ACHN (cell line): ENCODE results near the gene CLK2.
"Not testable (repeated sequence)": the region's sequence is repeated elsewhere in the genome, so short reads cannot be mapped to it uniquely, and the experiment has no call there.

ENCODE experiments used
- DNase-seq: peaks from one replicate; pipeline ENCODE4 v3.0.0-alpha.2; 2015
- in situ Hi-C: cut with HindIII; loops from 2 replicates; pipeline ENCODE4 v1.10.0; 2017; ENCODE audit warnings: low sequenced_read_pairs, low pct_ligation_motif_present, low pct_unique_long_range_greater_than_20kb

The CLK2 gene

GRCh38 chr1:155300553-155301329 is 27.4 kb upstream of the CLK2 start:
- no peak for DNase-seq
- in situ Hi-C loops: no loop called here

- in situ Hi-C loops: no loop called here
- no peak for DNase-seq
These were observed 26.7 kb upstream of the CLK2 start for GRCh38 chr1:155300024-155300423.

GRCh38 chr1:155297384-155297783 is 24.1 kb upstream of the CLK2 start:
- in situ Hi-C loops: no loop called here

DNA sequence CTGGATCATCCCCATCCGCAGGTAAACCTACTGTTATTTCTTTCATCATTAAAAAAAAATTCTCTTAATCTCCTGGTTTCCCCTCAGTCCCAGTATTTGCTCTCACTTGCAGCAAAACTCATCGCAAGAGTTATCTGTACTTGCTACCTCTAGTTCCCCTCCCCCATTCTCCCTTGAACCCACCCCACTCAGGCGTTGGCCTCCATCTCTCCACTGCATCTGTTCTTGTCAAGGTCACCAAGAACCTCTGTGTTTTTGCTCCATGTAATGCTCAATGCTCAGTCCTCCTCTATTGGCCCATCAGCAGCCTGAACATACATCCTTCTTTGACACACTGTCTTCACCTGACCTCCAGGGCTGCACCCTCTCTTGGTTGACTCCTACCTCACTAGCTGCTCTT is 23.4 kb upstream of the CLK2 start:
- in situ Hi-C loops: no loop called here

More at GRCh38 chr1:155297384-155297783, 24.1 kb upstream of the CLK2 start:
- no peak for DNase-seq

DNA sequence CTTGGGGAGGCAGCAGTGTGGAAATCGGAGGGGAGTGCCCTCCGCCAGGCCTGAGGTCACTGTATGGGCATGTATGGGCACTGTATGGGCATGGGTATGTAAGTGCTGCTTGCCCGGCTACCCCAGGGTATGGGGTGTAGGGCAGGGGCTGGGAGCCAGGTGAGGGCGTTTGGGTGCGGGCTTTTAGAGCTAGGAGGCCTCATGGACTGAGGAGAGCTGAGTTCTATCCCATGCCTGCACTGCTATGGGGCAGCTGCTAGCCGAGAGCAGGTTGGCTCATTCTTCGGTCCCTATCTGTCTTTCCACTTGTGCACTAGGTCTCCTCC is 22.6 kb upstream of the CLK2 start:
- no peak for DNase-seq
- in situ Hi-C loops: no loop called here

More for the DNA sequence above, 23.4 kb upstream of the CLK2 start:
- no peak for DNase-seq

- in situ Hi-C loops: no loop called here
These were observed 22.1 kb upstream of the CLK2 start for GRCh38 chr1:155295183-155295941.

GRCh38 chr1:155294520-155295182 is 21.3 kb upstream of the CLK2 start:
- in situ Hi-C loops: no loop called here
- no peak for DNase-seq

More at GRCh38 chr1:155295183-155295941, 22.1 kb upstream of the CLK2 start:
- no peak for DNase-seq

GRCh38 chr1:155293086-155293749 is 19.9 kb upstream of the CLK2 start:
- in situ Hi-C loops: no loop called here
- DNase-seq: no peak

- DNase-seq, in situ Hi-C loops: not testable (repeated sequence)
These were observed 17.7 kb upstream of the CLK2 start for GRCh38 chr1:155291006-155291405.

DNA sequence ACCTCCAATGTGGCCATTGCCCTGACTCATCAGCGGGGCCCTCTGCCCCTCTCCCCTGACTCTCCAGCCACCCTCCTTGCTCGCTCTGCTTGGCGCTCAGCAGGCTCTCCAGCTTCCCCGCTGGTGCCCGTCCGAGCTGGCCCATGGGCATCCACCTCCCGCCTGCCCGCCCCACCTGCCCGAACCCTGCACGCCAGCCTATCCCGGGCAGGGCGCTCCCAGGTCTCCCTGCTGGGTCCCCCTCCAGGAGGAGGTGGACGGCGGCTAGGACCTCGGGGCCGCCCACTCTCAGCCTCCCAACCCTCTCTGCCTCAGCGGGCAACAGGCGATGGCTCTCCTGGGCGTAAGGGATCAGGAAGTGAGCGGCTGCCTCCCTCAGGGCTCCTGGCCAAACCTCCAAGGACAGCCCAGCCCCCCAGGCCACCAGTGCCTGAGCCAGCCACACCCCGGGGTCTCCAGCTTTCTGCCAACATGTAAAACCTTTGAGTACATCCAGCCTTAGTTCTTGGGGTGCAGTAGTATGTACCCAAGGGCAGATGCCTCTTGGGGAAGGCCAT is 14.8 kb upstream of the CLK2 start:
- in situ Hi-C loops: no loop called here
- DNase-seq: no peak

DNA sequence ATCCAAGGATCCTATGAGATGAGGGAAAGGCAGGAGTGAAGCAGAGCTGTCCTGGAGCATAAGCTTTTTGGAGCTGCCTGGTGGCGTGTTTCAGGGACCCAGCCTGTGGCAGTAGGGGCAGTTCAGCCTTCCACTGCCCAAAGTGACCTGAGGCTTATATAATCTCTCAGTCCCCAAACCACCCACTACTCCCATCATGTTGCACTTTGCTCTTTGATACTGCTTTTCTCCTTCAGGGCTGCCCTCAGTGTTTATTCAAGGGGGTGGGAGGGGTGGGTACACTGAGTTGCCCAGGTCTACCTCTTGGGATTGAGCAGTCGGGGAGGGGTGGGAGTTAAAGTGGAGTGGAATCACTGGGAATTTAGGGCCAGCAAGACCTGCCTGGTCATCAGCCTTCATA is 13.2 kb upstream of the CLK2 start:
- no peak for DNase-seq
- in situ Hi-C loops: no loop called here

- in situ Hi-C loops: no loop called here
- no peak for DNase-seq
These were observed 12.3 kb upstream of the CLK2 start for GRCh38 chr1:155285631-155286044.

DNA sequence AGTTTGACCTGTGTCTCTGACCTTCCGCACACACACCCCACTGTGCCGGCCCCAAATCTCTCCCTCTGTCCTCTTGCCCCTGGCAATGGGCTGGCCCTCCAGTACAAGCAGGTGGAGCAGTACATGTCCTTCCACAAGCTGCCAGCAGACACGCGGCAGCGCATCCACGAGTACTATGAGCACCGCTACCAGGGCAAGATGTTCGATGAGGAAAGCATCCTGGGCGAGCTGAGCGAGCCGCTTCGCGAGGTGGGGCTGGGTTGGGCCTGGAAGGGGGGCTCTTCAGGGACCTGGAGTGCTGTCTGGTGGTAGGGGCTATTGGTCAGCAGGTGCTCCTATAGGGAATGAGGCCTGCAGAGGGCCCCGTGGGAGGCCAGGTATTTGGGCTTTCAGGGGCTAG is 11.8 kb upstream of the CLK2 start:
- DNase-seq: no peak
- in situ Hi-C loops: no loop called here

DNA sequence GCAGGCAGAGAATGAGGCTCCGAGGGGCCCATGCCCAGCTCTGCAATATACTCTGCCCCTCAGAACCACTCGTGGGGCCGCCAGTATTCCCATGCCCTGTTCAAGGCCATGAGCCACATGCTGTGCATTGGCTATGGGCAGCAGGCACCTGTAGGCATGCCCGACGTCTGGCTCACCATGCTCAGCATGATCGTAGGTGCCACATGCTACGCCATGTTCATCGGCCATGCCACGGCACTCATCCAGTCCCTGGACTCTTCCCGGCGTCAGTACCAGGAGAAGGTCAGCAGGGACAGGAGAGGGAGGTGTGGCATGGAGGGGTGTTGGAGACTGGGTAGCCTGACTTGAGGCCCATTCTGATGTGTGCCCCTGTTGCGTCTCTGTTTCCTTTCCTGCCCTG is 11.2 kb upstream of the CLK2 start:
- in situ Hi-C loops: no loop called here
- DNase-seq: no peak

GRCh38 chr1:155282488-155283091 is 9.3 kb upstream of the CLK2 start:
- in situ Hi-C loops: no loop called here
- no peak for DNase-seq

- in situ Hi-C loops: no loop called here
These were observed 6.0 kb upstream of the CLK2 start for GRCh38 chr1:155279268-155279667.

GRCh38 chr1:155278689-155279160 is 5.4 kb upstream of the CLK2 start:
- DNase-seq: peak; percentile 8
- in situ Hi-C loops: no loop called here

More at GRCh38 chr1:155279268-155279667, 6.0 kb upstream of the CLK2 start:
- DNase-seq: no peak
